Measurements from ENCODE around the gene ABCB9.

DNA sequence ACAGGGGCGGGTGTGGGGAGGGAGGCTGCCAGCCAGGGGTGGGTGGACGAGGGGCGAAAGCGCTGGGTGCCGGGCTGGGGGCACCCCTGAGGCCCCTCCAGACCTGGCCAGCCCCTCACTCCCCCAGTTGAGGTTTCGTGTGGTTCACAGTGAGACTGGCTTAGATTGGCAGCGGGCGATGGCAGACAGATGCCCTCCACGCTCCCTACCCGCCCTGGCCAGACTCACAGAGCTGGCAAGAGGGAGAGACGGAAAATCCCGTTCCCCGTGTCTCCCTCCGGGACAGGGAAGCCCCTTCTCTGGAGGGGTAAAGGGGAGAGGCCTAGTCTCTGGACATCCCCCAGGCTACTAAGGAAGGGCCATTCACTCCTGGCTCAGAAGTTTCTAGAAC, 37.1 kb downstream of the ABCB9 start:
- TF ChIP-seq, protein P1, sequence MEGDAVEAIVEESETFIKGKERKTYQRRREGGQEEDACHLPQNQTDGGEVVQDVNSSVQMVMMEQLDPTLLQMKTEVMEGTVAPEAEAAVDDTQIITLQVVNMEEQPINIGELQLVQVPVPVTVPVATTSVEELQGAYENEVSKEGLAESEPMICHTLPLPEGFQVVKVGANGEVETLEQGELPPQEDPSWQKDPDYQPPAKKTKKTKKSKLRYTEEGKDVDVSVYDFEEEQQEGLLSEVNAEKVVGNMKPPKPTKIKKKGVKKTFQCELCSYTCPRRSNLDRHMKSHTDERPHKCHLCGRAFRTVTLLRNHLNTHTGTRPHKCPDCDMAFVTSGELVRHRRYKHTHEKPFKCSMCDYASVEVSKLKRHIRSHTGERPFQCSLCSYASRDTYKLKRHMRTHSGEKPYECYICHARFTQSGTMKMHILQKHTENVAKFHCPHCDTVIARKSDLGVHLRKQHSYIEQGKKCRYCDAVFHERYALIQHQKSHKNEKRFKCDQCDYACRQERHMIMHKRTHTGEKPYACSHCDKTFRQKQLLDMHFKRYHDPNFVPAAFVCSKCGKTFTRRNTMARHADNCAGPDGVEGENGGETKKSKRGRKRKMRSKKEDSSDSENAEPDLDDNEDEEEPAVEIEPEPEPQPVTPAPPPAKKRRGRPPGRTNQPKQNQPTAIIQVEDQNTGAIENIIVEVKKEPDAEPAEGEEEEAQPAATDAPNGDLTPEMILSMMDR (IDR thresholded peaks at IDR 0.05): no peak
- TF ChIP-seq POLR2A (IDR thresholded peaks at IDR 0.05): no peak
